BJ (cell line): ENCODE data around the gene GRIP2. TPM values are rescaled to one million over a fixed set of nuclear protein-coding genes. Genes with fewer than 3 reads are reported as not detected.

Experiments used
- CTCF ChIA-PET: fragments of 350-600 bp; formaldehyde crosslinking; extraction: SDS; loops from one replicate; lab custom pipeline; 2021; ENCODE audit warnings: antibody characterized with exemption, inconsistent platforms; lab: Yijun Ruan, JAX
- POLR2A ChIA-PET: fragments of 300-600 bp; sonication (Branson Sonifier 250); formaldehyde crosslinking; extraction: SDS; loops from one replicate; lab custom pipeline; 2021; ENCODE audit warnings: antibody characterized with exemption; lab: Charles Lee
- DNase-seq: peaks from one replicate; pipeline ENCODE4 v3.0.0-alpha.2; 2011; ENCODE audit warnings: low read depth
- H3K27me3 ChIP-seq: 2 replicates; pipeline ENCODE4 v1.6.0; 2011; ENCODE audit warnings: low read length; ENCODE audit not compliant: control insufficient read depth, insufficient read depth
- H3K36me3 ChIP-seq: 2 replicates; pipeline ENCODE4 v1.5.1; 2011; ENCODE audit warnings: low read length; ENCODE audit not compliant: control insufficient read depth, insufficient read depth
- H3K4me3 ChIP-seq: 2 replicates; pipeline ENCODE4 v1.5.1; 2011; ENCODE audit warnings: low read depth, mild to moderate bottlenecking, control low read depth, low read length
- polyA plus RNA-seq: library from polyadenylated mRNA; depleted of rRNA; stranded (reverse); fragments of >200 nt; gene quantifications from 2 replicates; pipeline ENCODE4 v1.2.3, GENCODE V29; 2011
- TF ChIP-seq, protein P1 (sequence below): IDR thresholded peaks from 2 replicates; pipeline ENCODE4 v1.5.1; 2011; ENCODE audit warnings: low read depth, mild to moderate bottlenecking, control low read depth, inconsistent platforms, low read length, moderate library complexity; ENCODE audit not compliant: insufficient read depth

Gene GRIP2
- polyA plus RNA-seq, 1 experiment: 0.45 TPM

DNA sequence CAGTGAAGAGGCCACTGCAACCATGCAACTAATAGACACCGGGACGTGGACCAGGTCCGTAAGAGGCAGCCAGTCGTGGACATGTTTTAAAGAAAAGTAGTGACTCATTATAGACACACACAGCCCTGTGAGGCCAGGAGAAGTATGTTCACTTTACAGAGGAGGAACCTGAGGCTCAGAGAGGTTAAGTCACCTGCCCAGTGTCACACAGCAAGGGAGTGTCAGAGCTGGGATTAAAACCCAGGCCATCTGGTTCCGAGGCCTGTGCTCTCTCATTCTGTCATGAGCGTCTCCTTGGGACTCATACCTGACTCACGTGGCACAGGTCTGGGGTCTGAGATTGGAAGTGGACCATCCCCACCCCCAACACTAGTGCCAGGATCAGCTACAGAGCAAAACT, 28.1 kb upstream of the GRIP2 start:
- TF ChIP-seq, protein P1, sequence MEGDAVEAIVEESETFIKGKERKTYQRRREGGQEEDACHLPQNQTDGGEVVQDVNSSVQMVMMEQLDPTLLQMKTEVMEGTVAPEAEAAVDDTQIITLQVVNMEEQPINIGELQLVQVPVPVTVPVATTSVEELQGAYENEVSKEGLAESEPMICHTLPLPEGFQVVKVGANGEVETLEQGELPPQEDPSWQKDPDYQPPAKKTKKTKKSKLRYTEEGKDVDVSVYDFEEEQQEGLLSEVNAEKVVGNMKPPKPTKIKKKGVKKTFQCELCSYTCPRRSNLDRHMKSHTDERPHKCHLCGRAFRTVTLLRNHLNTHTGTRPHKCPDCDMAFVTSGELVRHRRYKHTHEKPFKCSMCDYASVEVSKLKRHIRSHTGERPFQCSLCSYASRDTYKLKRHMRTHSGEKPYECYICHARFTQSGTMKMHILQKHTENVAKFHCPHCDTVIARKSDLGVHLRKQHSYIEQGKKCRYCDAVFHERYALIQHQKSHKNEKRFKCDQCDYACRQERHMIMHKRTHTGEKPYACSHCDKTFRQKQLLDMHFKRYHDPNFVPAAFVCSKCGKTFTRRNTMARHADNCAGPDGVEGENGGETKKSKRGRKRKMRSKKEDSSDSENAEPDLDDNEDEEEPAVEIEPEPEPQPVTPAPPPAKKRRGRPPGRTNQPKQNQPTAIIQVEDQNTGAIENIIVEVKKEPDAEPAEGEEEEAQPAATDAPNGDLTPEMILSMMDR: no peak
- CTCF ChIA-PET: interaction anchor here (1.2 kb wide), 1 partner anchor 55 kb away, joined by 3 read pairs; no protein-coding TSS in a partner anchor
- no peak overlapping the region for H3K4me3 ChIP-seq
- DNase-seq: no peak
- POLR2A ChIA-PET: no interaction called here
- peaks cover 18% of the 10 kb centered on the region for H3K27me3 ChIP-seq
- no peaks in the 10 kb centered on the region for H3K36me3 ChIP-seq

DNA sequence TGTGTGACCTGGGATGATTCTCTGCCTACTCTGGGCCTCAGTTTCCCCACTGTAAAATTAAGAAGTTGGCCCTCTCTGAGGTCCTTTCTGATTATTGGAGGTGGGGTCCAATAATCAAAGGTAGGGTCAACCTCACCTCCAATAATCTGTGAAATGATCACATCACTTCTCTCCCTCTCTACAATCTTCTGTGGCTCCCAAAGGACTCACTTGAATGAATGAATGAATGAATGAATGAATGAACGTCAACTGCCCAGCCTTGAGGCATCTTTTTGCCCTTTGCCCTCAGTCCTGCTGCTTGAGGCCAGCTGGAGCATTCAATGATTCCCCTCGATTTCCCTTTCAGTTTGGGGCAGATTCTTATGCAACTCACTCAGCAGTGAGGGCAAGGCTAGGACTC, 26.7 kb upstream of the GRIP2 start:
- DNase-seq: no peak
- no peak overlapping the region for H3K4me3 ChIP-seq
- peaks cover 18% of the 10 kb centered on the region for H3K27me3 ChIP-seq
- POLR2A ChIA-PET: no interaction called here
- CTCF ChIA-PET: interaction anchor here (1.0 to 1.1 kb wide), 2 partner anchors 16 to 17 kb away, joined by 3 read pairs; no protein-coding TSS in a partner anchor
- TF ChIP-seq, protein P1: no peak
- H3K36me3 ChIP-seq: no peaks in the 10 kb centered on the region

DNA sequence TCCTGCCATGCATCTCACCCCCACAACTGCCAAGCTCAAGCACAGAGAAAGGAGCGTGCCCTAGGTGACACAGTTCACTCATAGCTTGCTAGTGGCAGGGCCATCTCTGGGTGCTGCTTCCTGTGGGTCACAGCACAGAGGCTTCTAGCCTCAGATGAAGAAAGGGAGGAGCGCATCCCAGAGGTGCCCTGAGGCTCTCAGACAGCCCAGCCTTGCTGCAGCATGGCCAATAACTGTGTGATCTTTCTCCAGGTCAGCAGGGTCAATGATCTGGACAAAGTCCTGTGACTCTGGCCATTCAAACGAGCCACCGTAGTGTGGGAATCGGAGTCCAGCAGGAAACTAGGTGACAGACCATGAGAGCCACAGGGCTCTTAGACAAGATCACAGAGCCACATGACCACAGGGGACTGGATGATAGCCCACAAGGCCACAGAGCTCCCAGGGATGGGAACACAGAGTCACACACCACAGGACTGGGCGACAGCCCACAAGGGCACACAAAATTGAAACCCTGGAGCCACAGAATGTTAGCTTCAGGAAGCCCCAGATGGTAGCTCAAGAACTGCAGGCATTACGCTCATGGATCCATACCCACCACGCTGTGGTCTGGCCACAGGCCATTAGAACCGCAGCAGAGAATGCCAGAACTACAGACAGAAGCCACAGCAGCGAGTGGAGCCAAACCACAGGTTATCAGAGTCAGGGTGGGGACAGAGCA, 25.9 kb upstream of the GRIP2 start:
- Histone ChIP-seq H3K27me3 (peaks cover 16% of the 10 kb centered on the region), H3K36me3 (no peaks in the 10 kb centered on the region), H3K4me3 (no peak overlapping the region)
- CTCF ChIA-PET: interaction anchor here (1.0 to 1.1 kb wide), 2 partner anchors 13 to 17 kb away, joined by 3 read pairs; no protein-coding TSS in a partner anchor
- POLR2A ChIA-PET: no interaction called here
- DNase-seq: no peak
- TF ChIP-seq, protein P1: no peak

DNA sequence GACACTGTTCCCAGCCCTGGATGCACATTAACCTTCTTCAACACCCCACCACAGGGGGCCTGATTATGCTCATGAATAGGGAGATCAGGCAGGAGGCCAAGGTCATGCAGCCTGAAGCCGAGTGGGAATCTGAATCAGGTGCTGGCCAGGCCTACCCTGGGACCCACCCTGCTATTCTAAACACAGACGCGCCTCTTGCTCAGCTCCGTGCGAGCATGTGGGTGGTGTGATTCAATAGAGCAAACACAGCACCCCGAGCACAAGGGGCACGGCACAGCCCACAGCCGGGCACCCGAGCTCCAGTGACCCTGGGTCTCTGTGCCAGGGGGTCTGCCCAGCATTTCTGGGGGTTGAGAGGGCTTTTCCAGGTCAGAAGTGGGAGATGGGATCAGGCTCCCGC, 24.6 kb upstream of the GRIP2 start:
- TF ChIP-seq, protein P1: no peak
- ChIA-PET CTCF (no interaction called here), POLR2A (no interaction called here)
- DNase-seq: no peak
- Histone ChIP-seq H3K36me3 (no peaks in the 10 kb centered on the region), H3K27me3 (peaks cover 11% of the 10 kb centered on the region), H3K4me3 (no peak overlapping the region)

DNA sequence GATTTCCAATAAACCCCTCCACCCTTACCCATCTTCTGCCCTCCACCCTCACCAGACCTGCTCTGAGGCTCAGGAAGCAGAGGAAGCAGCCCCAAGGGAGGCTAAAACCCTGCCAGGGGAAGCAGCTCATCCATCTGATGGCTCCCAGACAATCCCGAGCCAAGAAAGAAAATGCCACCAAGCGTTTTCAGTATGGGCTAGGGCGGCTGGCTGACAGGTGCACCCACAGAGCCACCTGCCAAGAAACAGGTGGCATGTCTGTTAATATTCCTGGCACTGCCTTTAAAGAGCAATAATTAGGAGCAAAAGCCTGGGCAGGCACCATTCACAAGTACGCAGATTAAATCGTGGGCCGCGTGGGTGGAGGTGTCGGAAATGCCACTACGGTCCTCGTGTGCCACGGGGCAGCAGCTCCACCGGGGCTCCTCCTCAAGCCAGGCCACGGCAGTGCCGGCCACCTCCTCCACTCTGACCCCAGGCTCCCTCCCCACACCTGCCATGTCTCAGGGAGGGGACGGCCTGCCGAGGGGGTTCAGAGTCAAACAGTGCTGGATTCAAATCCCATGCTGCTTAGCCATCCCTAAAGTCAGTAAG, 23.9 kb upstream of the GRIP2 start:
- TF ChIP-seq, protein P1: no peak
- Histone ChIP-seq H3K4me3 (no peak overlapping the region), H3K36me3 (no peaks in the 10 kb centered on the region), H3K27me3 (peaks cover 11% of the 10 kb centered on the region)
- CTCF ChIA-PET: no interaction called here
- no peak for DNase-seq
- POLR2A ChIA-PET: no interaction called here
